NOMO-1 (cell line): Measurements from ENCODE around the gene ASTN2.

Source experiments
- DNase-seq, 2 experiments: peaks; one replicate each; lab custom pipeline; 2025; ENCODE audit not compliant: unreplicated experiment in 2 of 2; lab: John Stamatoyannopoulos, UW

Gene ASTN2

GRCh38 chr9:116419181-116419580, 995.7 kb downstream of the ASTN2 start:
- no peak for DNase-seq

- no peak for DNase-seq
Measured at GRCh38 chr9:116417464-116417863, 997.4 kb downstream of the ASTN2 start.

- no peak for DNase-seq
Measured at GRCh38 chr9:116416421-116416820, 998.4 kb downstream of the ASTN2 start.

DNA sequence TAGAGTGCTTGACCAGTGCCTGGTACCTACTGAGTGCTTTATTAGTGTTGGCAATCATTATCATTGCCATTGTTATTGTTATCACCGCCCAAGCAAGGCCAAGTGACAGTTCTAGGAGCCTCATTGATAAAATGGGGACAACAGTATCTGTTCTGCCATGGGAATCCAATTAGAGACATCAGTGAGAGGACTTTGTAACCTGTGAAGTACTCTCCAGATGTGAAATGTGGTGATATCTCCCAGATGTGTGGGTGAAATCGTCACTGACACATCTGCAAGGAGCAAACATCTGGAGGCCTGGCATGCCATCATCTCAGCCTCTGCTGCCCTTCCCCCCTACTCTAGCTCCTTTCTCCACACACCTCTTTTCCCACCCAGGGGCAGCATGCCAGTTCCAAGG, 1000.5 kb downstream of the ASTN2 start:
- no peak for DNase-seq

DNA sequence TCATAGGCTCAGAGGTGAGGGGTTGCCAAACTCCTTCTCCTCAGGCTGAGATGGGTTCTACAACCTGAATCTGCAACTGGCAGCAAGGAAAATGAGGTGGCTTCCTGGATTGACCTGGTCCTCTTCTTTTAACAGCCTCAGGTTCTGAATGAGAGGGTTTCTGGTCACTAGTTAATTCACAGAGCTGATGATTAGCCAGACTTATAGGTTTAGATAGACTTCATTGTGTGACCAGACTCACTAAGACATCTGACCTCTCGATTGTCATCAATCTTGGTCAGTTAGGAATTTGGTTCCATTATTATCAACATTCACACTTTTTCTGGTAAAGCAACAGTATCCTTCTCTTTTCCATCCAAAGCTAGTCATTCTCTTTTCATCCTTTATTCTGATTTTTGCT, 1003.4 kb downstream of the ASTN2 start:
- DNase-seq = no peak

GRCh38 chr9:116409638-116410037, 1005.2 kb downstream of the ASTN2 start:
- no peak for DNase-seq

GRCh38 chr9:116409129-116409528, 1005.7 kb downstream of the ASTN2 start:
- DNase-seq = no peak

- no peak for DNase-seq
Measured at GRCh38 chr9:116406469-116406868, 1008.4 kb downstream of the ASTN2 start.

GRCh38 chr9:116405321-116405720, 1009.5 kb downstream of the ASTN2 start:
- no peak for DNase-seq

- DNase-seq = no peak
Measured at GRCh38 chr9:116404228-116404627, 1010.6 kb downstream of the ASTN2 start.

DNA sequence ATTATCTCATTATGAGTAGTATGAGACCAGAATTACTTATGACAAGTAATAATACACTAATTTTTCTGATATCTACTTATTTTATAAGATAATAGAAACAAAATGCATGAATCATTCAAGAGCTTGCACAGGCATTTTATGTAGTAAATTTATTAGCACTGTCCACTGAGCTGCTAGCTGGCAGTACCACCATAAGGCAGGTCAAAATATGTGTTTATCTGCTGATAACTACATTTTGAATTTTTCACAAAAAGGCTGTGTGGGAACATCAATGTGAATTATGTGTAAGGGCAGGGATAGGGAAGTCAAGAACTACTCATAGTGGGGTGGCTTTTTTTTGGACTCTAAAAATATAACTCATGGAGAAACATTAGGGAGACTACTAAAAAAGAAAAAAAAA, 1011.7 kb downstream of the ASTN2 start:
- DNase-seq = no peak

GRCh38 chr9:116395699-116396037, 1019.2 kb downstream of the ASTN2 start:
- no peak for DNase-seq

- DNase-seq = no peak
Measured at GRCh38 chr9:116394894-116395698, 1019.8 kb downstream of the ASTN2 start.

- no peak for DNase-seq
Measured at GRCh38 chr9:116394070-116394469, 1020.8 kb downstream of the ASTN2 start.

DNA sequence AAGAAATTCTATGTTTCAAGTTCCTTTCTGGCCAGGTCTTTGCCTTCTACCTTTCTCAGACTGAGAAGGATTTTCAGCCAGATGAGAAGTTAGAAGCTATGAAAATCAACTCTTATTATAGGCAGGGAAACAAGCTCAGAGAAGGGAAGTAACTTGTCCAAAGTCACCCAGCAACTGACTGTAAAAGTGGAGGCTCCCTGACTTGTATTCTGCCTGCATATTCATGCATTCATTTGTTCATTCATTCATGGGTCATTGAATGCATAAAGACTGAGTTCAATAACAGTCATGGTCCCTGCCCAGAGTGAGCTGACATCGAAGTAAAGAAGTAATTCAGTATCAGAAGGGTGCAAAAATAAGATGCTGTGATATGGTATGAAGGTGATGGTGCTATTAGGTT, 1021.7 kb downstream of the ASTN2 start:
- no peak for DNase-seq

- DNase-seq = no peak
Measured at GRCh38 chr9:116391306-116391900, 1023.5 kb downstream of the ASTN2 start.

DNA sequence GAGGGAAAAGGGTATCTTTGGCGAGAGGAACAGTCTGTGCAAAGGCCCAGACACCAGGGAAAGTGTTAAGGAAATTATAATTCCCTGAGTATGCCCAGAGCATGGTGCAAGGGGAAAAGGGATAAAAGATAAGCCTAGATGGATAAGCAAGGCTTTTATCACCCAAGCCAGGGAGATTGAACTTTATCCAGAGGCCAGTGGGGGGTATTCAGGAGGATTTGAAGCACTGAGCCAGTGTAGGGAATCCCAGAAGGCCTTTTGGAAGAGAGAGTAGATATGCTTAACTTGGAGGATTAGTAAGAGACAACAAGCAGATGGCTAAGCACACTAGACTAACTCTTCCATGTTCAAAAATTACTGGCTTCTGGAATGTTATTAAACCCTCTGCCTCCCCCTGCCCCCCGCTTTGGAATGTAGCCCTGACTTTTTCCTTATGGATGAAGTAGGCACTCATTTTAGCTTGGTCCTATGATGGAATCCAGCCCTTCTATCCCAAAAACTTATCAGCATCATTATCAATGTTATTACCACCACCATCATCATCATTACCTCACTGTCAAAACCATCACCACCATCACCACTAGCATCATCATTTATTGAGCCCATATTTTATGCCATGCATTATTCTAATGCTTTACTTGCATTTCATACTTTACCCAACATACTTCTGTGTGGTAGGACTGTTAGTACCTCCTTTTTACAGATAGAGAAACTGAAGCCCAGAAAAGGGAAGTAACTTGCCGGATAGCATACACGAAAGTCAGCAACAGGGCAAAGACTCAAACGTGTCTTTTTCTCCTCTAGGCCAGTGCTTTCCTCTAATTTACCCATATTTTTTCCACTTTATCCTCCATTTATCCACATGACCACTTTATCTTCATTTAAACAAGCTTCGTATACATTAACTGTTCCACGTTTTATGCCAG, 1024.3 kb downstream of the ASTN2 start:
- peak; percentile 0 to 45 for DNase-seq

GRCh38 chr9:116389541-116390302, 1025.1 kb downstream of the ASTN2 start:
- no peak for DNase-seq

DNA sequence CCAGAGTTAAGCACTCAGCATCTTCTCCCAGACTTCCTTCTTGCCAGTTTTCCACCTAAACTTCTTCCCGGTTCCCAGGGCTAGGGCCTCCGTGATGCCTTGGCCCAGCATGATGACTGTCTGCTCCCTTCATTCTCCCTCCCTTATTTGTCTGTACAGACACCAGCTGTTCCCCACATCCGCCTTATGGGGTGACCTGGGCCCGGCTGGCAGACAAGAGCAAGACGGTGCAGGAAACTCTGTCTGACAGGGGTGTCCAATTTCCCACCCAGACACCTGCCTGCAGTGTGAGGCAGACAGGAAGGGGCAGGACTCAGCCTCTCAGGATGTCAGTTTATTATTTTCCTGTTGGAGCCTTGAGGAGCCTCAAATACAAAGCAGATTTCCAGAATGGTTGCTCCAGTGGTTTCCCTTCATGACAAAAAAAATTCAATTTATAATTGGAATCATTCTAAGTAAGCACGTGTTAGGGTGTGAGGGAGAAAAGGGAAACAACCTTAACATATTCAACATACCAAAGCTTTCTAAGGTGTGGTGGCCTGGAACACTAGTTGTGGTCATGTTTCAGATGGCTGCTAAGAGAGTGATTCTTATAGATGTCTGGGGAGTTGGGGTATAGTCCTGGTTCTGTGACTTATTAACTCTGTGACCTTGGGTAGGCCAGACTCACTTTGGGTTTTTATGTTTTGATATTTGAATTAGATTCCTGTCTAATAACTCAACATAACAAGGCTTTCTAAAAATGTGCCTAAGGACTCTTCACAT, 1026.7 kb downstream of the ASTN2 start:
- no peak for DNase-seq

DNA sequence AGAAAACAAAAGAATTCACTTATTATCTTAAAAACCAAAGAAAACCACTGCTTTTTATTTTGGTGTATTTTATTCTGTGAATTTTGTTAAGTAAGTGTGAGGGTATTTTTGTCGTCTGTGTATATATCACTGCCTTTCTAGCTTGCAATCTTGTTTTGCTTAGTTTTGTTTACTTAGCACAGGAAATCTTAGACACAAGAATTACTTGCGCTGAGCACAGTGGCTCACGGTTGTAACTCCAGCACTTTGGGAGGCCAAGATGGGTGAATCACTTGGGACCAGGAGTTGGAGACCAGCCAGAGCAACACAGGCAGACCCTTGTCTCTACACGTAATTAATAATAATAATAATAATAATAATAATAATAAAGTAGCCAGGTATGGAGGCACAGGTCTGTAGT, 1030.9 kb downstream of the ASTN2 start:
- DNase-seq = no peak
